K562 (cell line): ENCODE results near the gene HMCES. TPM values are rescaled to one million over a fixed set of nuclear protein-coding genes. Genes with fewer than 3 reads are reported as not detected.
A peak's percentile ranks its signal among the peaks of the same experiment; 100 is the strongest.

ENCODE experiments used
- ATAC-seq: fragments of 200-7000 bp; cut with Tn5 transposase; 3 replicates; pipeline ENCODE4 v1.9.1; 2020; ENCODE audit warnings: moderate library complexity
- BruUV-seq: library from RNA; stranded (reverse); fragments of 400-500 nt; replicated peaks from 2 replicates; lab custom pipeline; 2021; lab: Mats Ljungman, UMichigan
- CTCF ChIA-PET: fragments of 300-600 bp; formaldehyde crosslinking; extraction: SDS; loops from one replicate; lab custom pipeline; 2021; ENCODE audit warnings: low intra/inter-chr PET ratio; lab: Yijun Ruan, JAX
- POLR2A ChIA-PET: fragments of 300-600, 350-650 bp; sonication (Branson Sonifier 250); formaldehyde crosslinking; extraction: SDS; loops from one replicate; lab custom pipeline; 2021; ENCODE audit warnings: antibody characterized with exemption, inconsistent platforms; lab: Yijun Ruan, JAX
- DNase-seq, 4 experiments: peaks; one replicate each; pipeline versions ENCODE4 v3.0.0 to v3.0.0-alpha.2; 2011 to 2018; ENCODE audit warnings: low spot score in 3 of 4, mixed read lengths in 3 of 4; ENCODE audit errors: extremely low read depth in 1 of 4
- FAIRE-seq: peaks from 2 replicates; lab custom pipeline; 2011; peaks lifted over from hg19 to GRCh38; lab: Jason Lieb, UNC
- H2AFZ ChIP-seq: 2 replicates; pipeline ENCODE4 v1.6.0; 2011; ENCODE audit warnings: low read depth, low read length, control low read depth, inconsistent platforms
- H3K27ac ChIP-seq: fragments of 200-600 bp; 3 replicates; pipeline ENCODE4 v1.8.0; 2011; ENCODE audit warnings: low read depth, mild to moderate bottlenecking, control low read depth, inconsistent platforms, low read length, moderate library complexity, mixed read lengths; ENCODE audit errors: extremely low read depth
- H3K27me3 ChIP-seq, 2 experiments: fragments of 300-600 bp in 1 of 2; 2 replicates in 1 of 2; 3 replicates in 1 of 2; pipeline versions ENCODE4 v1.6.0 to v1.8.0; 2011; ENCODE audit warnings: inconsistent platforms in 2 of 2, low read length in 2 of 2, mild to moderate bottlenecking in 1 of 2, mixed read lengths in 1 of 2, moderate library complexity in 1 of 2; ENCODE audit not compliant: control insufficient read depth in 2 of 2, insufficient read depth in 2 of 2
- H3K36me3 ChIP-seq: fragments of 300-600 bp; 3 replicates; pipeline ENCODE4 v1.8.0; 2011; ENCODE audit warnings: mild to moderate bottlenecking, low read length, inconsistent platforms; ENCODE audit not compliant: control insufficient read depth, insufficient read depth
- H3K4me1 ChIP-seq, 2 experiments: fragments of 200-600 bp in 1 of 2; replicated peaks in 1 of 2; 2 replicates in 1 of 2; 3 replicates in 1 of 2; pipeline versions ENCODE4 v1.5.1 to v1.8.0; 2011; ENCODE audit warnings: inconsistent platforms in 2 of 2, low read length in 2 of 2, mild to moderate bottlenecking in 1 of 2, mixed read lengths in 1 of 2, moderate library complexity in 1 of 2; ENCODE audit not compliant: control insufficient read depth in 2 of 2, insufficient read depth in 2 of 2
- H3K4me2 ChIP-seq: 2 replicates; pipeline ENCODE4 v1.6.1; 2011; ENCODE audit warnings: low read length, control low read depth, inconsistent platforms, mixed read lengths; ENCODE audit not compliant: insufficient read depth
- H3K4me3 ChIP-seq: fragments of 200-600 bp; sonication (generic), shearing (Covaris generic); 2 replicates; pipeline ENCODE4 v1.5.1; 2016; ENCODE audit warnings: control low read depth, inconsistent platforms
- H3K79me2 ChIP-seq: fragments of 200-600 bp; 3 replicates; pipeline ENCODE4 v1.8.0; 2011; ENCODE audit warnings: low read length, inconsistent platforms; ENCODE audit not compliant: control insufficient read depth, insufficient read depth
- H3K9ac ChIP-seq, 2 experiments: 2 replicates each; pipeline versions ENCODE4 v1.6.0 to v1.6.1; 2011; ENCODE audit warnings: low read depth in 2 of 2, low read length in 2 of 2, control low read depth in 1 of 2, inconsistent platforms in 1 of 2, mild to moderate bottlenecking in 1 of 2, mixed read lengths in 1 of 2; ENCODE audit not compliant: insufficient read depth in 1 of 2
- H3K9me1 ChIP-seq: one replicate; pipeline ENCODE4 v1.6.0; 2011; ENCODE audit warnings: inconsistent platforms, mild to moderate bottlenecking, low read length, moderate library complexity; ENCODE audit not compliant: control insufficient read depth, insufficient read depth
- H3K9me3 ChIP-seq: replicated peaks from 2 replicates; pipeline ENCODE4 v1.5.1; 2011; ENCODE audit warnings: low read depth, low read length, inconsistent platforms; ENCODE audit not compliant: control insufficient read depth, insufficient read depth
- H4K20me1 ChIP-seq: replicated peaks from 2 replicates; pipeline ENCODE4 v1.6.1; 2011; ENCODE audit warnings: low read length, inconsistent platforms, mixed read lengths; ENCODE audit not compliant: control insufficient read depth, insufficient read depth
- AFF4 ChIP-seq: sonication (generic); formaldehyde crosslinking; IDR thresholded peaks from 2 replicates; pipeline ENCODE4 v1.8.0; 2023; ENCODE audit warnings: mild to moderate bottlenecking, missing genetic modification reagents
- BCL6 ChIP-seq: fragments of 250-450 bp; sonication (Bioruptor Pico); IDR thresholded peaks from 2 replicates; pipeline ENCODE4 v1.4.0; 2020
- CBX5 ChIP-seq: IDR thresholded peaks from 2 replicates; pipeline ENCODE4 v1.6.1; 2014; ENCODE audit warnings: low read depth, borderline replicate concordance
- CXXC5 ChIP-seq: fragments of 250-450 bp; sonication (Bioruptor Pico); IDR thresholded peaks from 2 replicates; pipeline ENCODE4 v1.8.0; 2022; ENCODE audit warnings: inconsistent platforms, mild to moderate bottlenecking, moderate library complexity
- ELF2 ChIP-seq: fragments of 250-450 bp; sonication (Bioruptor Pico); IDR thresholded peaks from 2 replicates; pipeline ENCODE4 v1.5.0; 2021; ENCODE audit warnings: mild to moderate bottlenecking
- ELK1 ChIP-seq: sonication (generic); formaldehyde crosslinking; IDR thresholded peaks from 2 replicates; pipeline ENCODE4 v1.8.1; 2022; ENCODE audit warnings: missing genetic modification reagents
- EP300 ChIP-seq: IDR thresholded peaks from 2 replicates; pipeline ENCODE4 v1.6.1; 2012; ENCODE audit warnings: low read length, improper control_type of control experiment
- GABPA ChIP-seq: fragments of 200-800 bp; sonication (Bioruptor generic); conservative IDR thresholded peaks from 2 replicates; pipeline ENCODE4 v1.6.1; 2016; ENCODE audit warnings: low read depth, missing genetic modification characterization, missing compliant biosample characterization
- MTA3 ChIP-seq: fragments of 450-650 bp; formaldehyde crosslinking; IDR thresholded peaks from 2 replicates; pipeline ENCODE4 v1.6.1; 2017; ENCODE audit warnings: mild to moderate bottlenecking, borderline replicate concordance
- NCOA2 ChIP-seq, 2 experiments: fragments of 450-650 bp; IDR thresholded peaks; 2 replicates each; pipeline ENCODE4 v1.6.1; 2018; ENCODE audit warnings: mild to moderate bottlenecking in 2 of 2, moderate library complexity in 1 of 2; ENCODE audit not compliant: partially characterized antibody in 2 of 2
- PRMT5 ChIP-seq: sonication (generic); formaldehyde crosslinking; IDR thresholded peaks from 2 replicates; pipeline ENCODE4 v1.5.0; 2020; ENCODE audit warnings: missing genetic modification reagents
- ZBTB1 ChIP-seq: sonication (generic); formaldehyde crosslinking; IDR thresholded peaks from 2 replicates; pipeline ENCODE4 v1.8.1; 2023; ENCODE audit warnings: missing genetic modification reagents, low read depth, mild to moderate bottlenecking, borderline replicate concordance
- ZNF274 ChIP-seq: IDR thresholded peaks from 2 replicates; pipeline ENCODE4 v1.6.1; 2011; ENCODE audit warnings: low read depth, mild to moderate bottlenecking, low read length, moderate library complexity, borderline replicate concordance
- ZNF408 ChIP-seq: fragments of 250-450 bp; sonication (Bioruptor Pico); IDR thresholded peaks from 2 replicates; pipeline ENCODE4 v1.4.0; 2020; ENCODE audit warnings: low read depth, mild to moderate bottlenecking, moderate library complexity
- ZNF57 ChIP-seq: fragments of 450-650 bp; formaldehyde crosslinking; IDR thresholded peaks from 2 replicates; pipeline ENCODE4 v1.4.0; 2020; ENCODE audit warnings: mild to moderate bottlenecking, moderate library complexity
- ZNF696 ChIP-seq: fragments of 250-450 bp; sonication (Bioruptor Pico); conservative IDR thresholded peaks from 2 replicates; pipeline ENCODE4 v1.4.0; 2020; ENCODE audit warnings: mild to moderate bottlenecking, moderate library complexity
- ZNF75A ChIP-seq: fragments of 450-650 bp; formaldehyde crosslinking; IDR thresholded peaks from 2 replicates; pipeline ENCODE4 v1.4.0; 2020; ENCODE audit warnings: mild to moderate bottlenecking
- WGBS: fragments of 100-300 bp; shearing (Covaris generic); methylation state at CpG from one replicate; pipeline ENCODE4 v1.1.6; 2016; ENCODE audit warnings: low coverage, mixed read lengths; ENCODE audit not compliant: insufficient coverage; ENCODE audit errors: missing lambda C conversion rate; 5-methylcytosine and 5-hydroxymethylcytosine counted together
- in situ Hi-C: fragments of 300-500 bp; cut with MboI; formaldehyde crosslinking; loops from 4 replicates; pipeline ENCODE4 v1.15.0; 2018; ENCODE audit warnings: inconsistent platforms, mixed read lengths
- intact Hi-C: fragments of 100-400 bp; cut with micrococcal nuclease; formaldehyde crosslinking; loops from 2 replicates; pipeline ENCODE4 v1.14.2; 2022
- polyA plus RNA-seq, 8 experiments: library from polyadenylated mRNA; depleted of rRNA in 4 of 8; stranded (reverse) in 5 of 8; unstranded in 3 of 8; fragments of >200 nt; fragmentation: Nextera tagmentation in 2 of 8; fragmentation: Illumina TruSeq in 1 of 8; extraction: Ambion mirVana in 2 of 8; extraction: Trizol in 1 of 8; gene quantifications; 2 replicates each; pipeline versions ENCODE4 v1.2.1 to v1.2.3, GENCODE V29; 2011 to 2014; ENCODE audit warnings: inconsistent platforms in 1 of 8, missing spikeins in 1 of 8
- total RNA-seq, 7 experiments: library from RNA; depleted of rRNA in 6 of 7; stranded (reverse); fragments of >200 nt in 6 of 7; fragmentation: Illumina TruSeq in 2 of 7; extraction: Trizol in 2 of 7; gene quantifications; 2 replicates each; pipeline versions ENCODE4 v1.2.1 to v1.2.3, GENCODE V29; 2011 to 2021; ENCODE audit warnings: low replicate concordance in 1 of 7

HMCES gene
- total and polyA plus RNA-seq, 9 of the 15 experiments (the other 6 are each of a cell fraction or from before 2014, with no cell fraction given): 18.8 to 45.3 (median 24.8) TPM

GRCh38 chr3:129249284-129250065 is 29.2 kb upstream of the HMCES start, which contains the start of gene COPG1 (continued):
- TF ChIP-seq AFF4 (CRISPR knock-in tag) (peak; percentile 61; the same call in 1 of the 2 replicates), ZNF696 (CRISPR knock-in tag) (no peak), NCOA2 (IDR thresholded peaks at IDR 0.05; ENCODE audit: partially characterized antibody in 2 of 2) (no peak), MTA3 (0 out of 2 replicates have a peak, but pooled peaks have one; percentile 44)
- TF ChIP-seq, all 486 proteins: peak for 86

GRCh38 chr3:129252748-129253147 is 25.9 kb upstream of the HMCES start:
- peaks cover 59% of the 10 kb centered on the region; the same call in 2 of the 3 replicates for H3K36me3 ChIP-seq
- H3K27ac ChIP-seq: no peak overlapping the region
- H3K4me3 ChIP-seq: no peak overlapping the region
- 65% methylated on average over 2 of the region's 4 CpGs for WGBS
- H3K9me1 ChIP-seq: no peaks in the 10 kb centered on the region
- ChIA-PET CTCF (interaction anchor here (0.6 kb wide), 1 partner anchor 73 kb away, joined by 4 read pairs; no protein-coding TSS in a partner anchor), POLR2A (interaction anchor here (2.7 kb wide), 1 partner anchor 9 kb away, joined by 9 read pairs; no protein-coding TSS in a partner anchor)
- ATAC-seq: no peak
- no peak for FAIRE-seq
- H2AFZ ChIP-seq: no peak overlapping the region
- H4K20me1 ChIP-seq: 0 out of 2 replicates have a peak, but pooled peaks cover 3% of the 10 kb centered on the region
- peaks cover 27% of the 10 kb centered on the region for H3K79me2 ChIP-seq
- no peak overlapping the region for H3K9ac ChIP-seq
- peaks cover 10 to 12% of the 10 kb centered on the region in 2 experiments; a peak in 3 of 5 replicates for H3K4me1 ChIP-seq
- no peak for DNase-seq
- BruUV-seq: no TSS peak
- H3K9me3 ChIP-seq: no peaks in the 10 kb centered on the region
- H3K27me3 ChIP-seq: no peaks in the 10 kb centered on the region
- H3K4me2 ChIP-seq: no peak overlapping the region
- intact Hi-C loops (no loop called here), in situ Hi-C loops (no loop called here)
- TF ChIP-seq ELK1 (CRISPR knock-in tag) (no peak), ZNF75A (CRISPR knock-in tag) (peak; percentile 85), PRMT5 (no peak), ZNF274 (no peak), CBX5 (no peak), ZNF57 (CRISPR knock-in tag) (no peak), GABPA (peak; percentile 43), CXXC5 (peak; percentile 57), ELF2 (CRISPR knock-in tag) (no peak), ZNF408 (CRISPR knock-in tag) (no peak), BCL6 (CRISPR knock-in tag) (peak; percentile 57), EP300 (no peak), ZBTB1 (CRISPR knock-in tag) (no peak)
